ENCODE results near the gene EXTL2. TPM values are rescaled to one million over a fixed set of nuclear protein-coding genes. Genes with fewer than 3 reads are reported as not detected.
"Not testable (repeated sequence)": the region's sequence is repeated elsewhere in the genome, so short reads cannot be mapped to it uniquely, and the experiment has no call there.

EXTL2 gene
- total RNA-seq, 2 experiments from 2014 or later = 4.5 to 5.0 TPM

- CTCF ChIA-PET; intact Hi-C loops (cut with DNase I, micrococcal nuclease); ATAC-seq; H3K9me3 Mint-ChIP-seq (ENCODE audit: low read depth); H3K36me3 Mint-ChIP-seq (ENCODE audit: low read depth); H3K27me3 Mint-ChIP-seq; H3K4me3 Mint-ChIP-seq; DNase-seq; H3K27ac Mint-ChIP-seq; POLR2A ChIA-PET; H3K4me1 Mint-ChIP-seq: not testable (repeated sequence)
Observed at GRCh38 chr1:100825666-100826065, 69.0 kb downstream of the EXTL2 start.

Other genes starting within 250 kb of the EXTL2 start
- gene VCAM1, start 175.1 kb downstream of the EXTL2 start, total RNA-seq = not detected
- gene SLC30A7, start 1.2 kb upstream of the EXTL2 start, total RNA-seq = 10 to 100 TPM; 33.2 to 34.6 TPM
- gene DPH5, start 130.9 kb upstream of the EXTL2 start, total RNA-seq = 10 to 100 TPM; 48.4 to 59.6 TPM